Gastroesophageal sphincter (tissue), 4 donors: ENCODE results near the gene CNIH2. TPM values are rescaled to one million over a fixed set of nuclear protein-coding genes. Genes with fewer than 3 reads are reported as not detected.
A peak's percentile ranks its signal among the peaks of the same experiment; 100 is the strongest.

Source experiments
- ATAC-seq: fragments of 150-250 bp; one replicate; pipeline ENCODE4 v1.9.1; 2016; ENCODE audit warnings: mild to moderate bottlenecking, moderate library complexity
- H3K27ac ChIP-seq, 4 donors: fragments of 200-600 bp; sonication (generic) in 3 of 4; 1 replicate in 3 of 4; 2 replicates in 1 of 4; pipeline ENCODE4 v1.5.1; 2016 to 2019
- H3K27me3 ChIP-seq: fragments of 200-600 bp; sonication (generic); one replicate; pipeline ENCODE4 v1.5.1; 2019
- H3K36me3 ChIP-seq, 2 donors: fragments of 200-600 bp; sonication (generic); one replicate each; pipeline ENCODE4 v1.5.1; 2019; ENCODE audit warnings: control low read depth in 1 of 2
- H3K4me1 ChIP-seq, 3 donors: fragments of 200-600 bp; sonication (generic); 1 replicate in 2 of 3; 2 replicates in 1 of 3; pipeline ENCODE4 v1.5.1; 2016 to 2019; ENCODE audit warnings: control low read depth in 2 of 3
- H3K4me3 ChIP-seq, 2 donors: fragments of 200-600 bp; sonication (generic); one replicate each; pipeline ENCODE4 v1.5.1; 2019; ENCODE audit warnings: mild to moderate bottlenecking in 1 of 2, moderate library complexity in 1 of 2
- H3K9me3 ChIP-seq, 3 donors: fragments of 200-600 bp; sonication (generic); one replicate each; pipeline ENCODE4 v1.5.1; 2017 to 2019; ENCODE audit warnings: control low read depth in 2 of 3
- CTCF ChIP-seq, 4 experiments: fragments of 200-600 bp in 2 of 4; fragments of 450-650 bp in 2 of 4; sonication (generic) in 1 of 4; IDR thresholded peaks; one replicate each; pipeline ENCODE4 v1.5.1; 2017 to 2019; ENCODE audit warnings: antibody characterized with exemption in 4 of 4, mild to moderate bottlenecking in 2 of 4, moderate library complexity in 2 of 4
- EP300 ChIP-seq: sonication (generic); formaldehyde crosslinking; IDR thresholded peaks from one replicate; pipeline ENCODE4 v1.6.1; 2017; ENCODE audit warnings: antibody characterized with exemption, mild to moderate bottlenecking
- POLR2A ChIP-seq, 2 donors: fragments of 450-650 bp; IDR thresholded peaks; one replicate each; pipeline ENCODE4 v1.6.1; 2017; ENCODE audit warnings: antibody characterized with exemption in 2 of 2, mild to moderate bottlenecking in 2 of 2, moderate library complexity in 1 of 2
- POLR2AphosphoS5 ChIP-seq: sonication (generic); formaldehyde crosslinking; IDR thresholded peaks from one replicate; pipeline ENCODE4 v1.6.1; 2017; ENCODE audit warnings: antibody characterized with exemption
- WGBS, 2 donors: methylation state at CpG; one replicate each; pipeline ENCODE4 v1.1.5; 2018; ENCODE audit warnings: low coverage in 1 of 2; 5-methylcytosine and 5-hydroxymethylcytosine counted together
- total RNA-seq, 4 donors: library from RNA; depleted of rRNA; stranded (reverse); fragments of >200 nt; gene quantifications; one replicate each; pipeline ENCODE4 v1.1.0, GENCODE V29; 2016

Gene CNIH2
- total RNA-seq, 4 donors from 2014 or later, result 1.1 TPM; not detected in 3

DNA sequence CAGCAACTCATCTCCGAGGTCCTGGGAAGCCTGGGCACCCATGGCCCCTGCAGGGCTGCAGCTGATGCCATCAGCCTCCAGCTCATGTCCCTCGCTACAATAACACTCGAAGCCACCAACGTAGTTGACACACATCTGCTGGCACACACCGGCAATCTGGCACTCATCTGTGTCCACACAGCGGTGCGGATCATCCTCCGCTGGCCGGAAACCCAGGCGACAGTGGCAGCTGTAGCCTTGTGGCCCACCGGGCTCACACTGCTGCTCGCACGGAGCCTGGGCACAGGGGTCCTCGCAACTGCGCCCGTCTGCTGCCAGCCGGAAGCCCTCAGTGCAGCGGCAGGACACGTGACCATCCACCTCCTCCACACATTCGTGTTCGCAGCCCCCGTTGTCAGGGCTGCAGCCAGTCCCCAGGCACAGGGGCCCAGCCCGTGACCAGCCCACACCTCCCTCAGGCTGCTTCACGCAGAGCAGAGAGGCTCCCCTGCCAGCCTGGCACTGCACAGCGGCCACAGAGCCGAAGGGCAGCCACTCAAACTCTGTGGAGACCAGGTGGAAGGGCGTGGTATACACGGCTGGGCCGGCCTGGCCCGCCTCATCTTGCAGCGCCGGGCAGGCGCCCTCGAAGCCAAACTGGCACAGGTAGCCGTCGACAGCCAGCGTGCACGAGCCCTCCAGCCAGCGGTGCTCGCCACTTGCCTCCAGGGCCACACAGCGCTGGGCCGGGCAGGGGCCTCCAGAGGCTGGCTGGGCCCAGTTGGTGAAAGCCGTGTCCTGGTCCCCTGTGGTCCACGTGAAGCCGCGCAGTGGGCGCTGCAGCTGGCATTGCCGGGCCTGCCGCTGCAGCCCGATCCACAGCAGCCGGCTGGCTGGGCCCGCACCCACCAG is 38.2 kb downstream of the CNIH2 start:
- Histone ChIP-seq H3K27me3 (peaks cover 10% of the 10 kb centered on the region), H3K9me3 (no peaks in the 10 kb centered on the region), H3K27ac (peak overlapping the region; percentile 3 to 96 (median 92)), H3K4me1 (peaks cover 0 to 72% (median 33%) of the 10 kb centered on the region in 3 donors), H3K4me3 (peak overlapping the region; percentile 34 to 55), H3K36me3 (no peaks in the 10 kb centered on the region)
- TF ChIP-seq EP300 (no peak), POLR2A (IDR thresholded peaks at IDR 0.05) (no peak), CTCF (IDR thresholded peaks at IDR 0.05) (no peak), POLR2AphosphoS5 (no peak)
- WGBS, 2 donors, result 52% methylated on average over 7 of the region's 52 CpGs; no CpG with 5 or more reads in 1 of the 2 donors
- no peak for ATAC-seq

DNA sequence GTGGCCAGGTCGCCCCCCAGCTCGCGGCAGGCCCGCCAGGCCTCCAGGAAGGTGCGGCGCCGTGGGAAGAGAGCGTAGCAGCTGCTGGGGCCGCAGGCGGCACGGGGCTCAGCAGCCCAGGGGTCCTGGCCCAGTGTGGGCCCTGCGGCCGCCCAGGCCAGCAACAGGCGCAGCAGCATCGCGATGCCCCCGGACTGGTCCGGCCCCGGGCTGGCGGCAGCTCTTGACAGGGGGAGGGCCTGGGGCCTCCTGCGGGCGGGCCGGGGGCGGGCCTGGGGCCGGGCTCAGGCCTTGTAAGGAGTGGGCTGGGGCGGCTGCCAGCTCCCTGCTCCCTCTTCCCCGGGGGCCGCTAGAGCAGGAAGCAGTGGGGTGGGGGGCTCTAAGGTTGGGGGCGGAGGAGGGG is 38.9 kb downstream of the CNIH2 start, which contains the start of gene CD248:
Gene CD248 (minus strand): TSS at position 196 of the 403 bp plus-strand sequence. CDS start 17 bp downstream, at position 179.
- Histone ChIP-seq H3K27me3 (peaks cover 10% of the 10 kb centered on the region), H3K4me3 (peak within 1 kb of the TSS; percentile 34 to 55), H3K9me3 (no peaks in the 10 kb centered on the region), H3K36me3 (no peaks in the 10 kb centered on the region), H3K27ac (peak within 1 kb of the TSS; percentile 14 to 96 (median 92)), H3K4me1 (peaks cover 0 to 69% (median 29%) of the 10 kb centered on the region in 3 donors)
- peak; percentile 28 for ATAC-seq
- WGBS, 2 donors, result no CpG with 5 or more reads among the region's 29 CpGs
- TF ChIP-seq POLR2A (IDR thresholded peaks at IDR 0.05) (peak in 1 of 2 donors; percentile 31), POLR2AphosphoS5 (no peak), EP300 (no peak), CTCF (IDR thresholded peaks at IDR 0.05) (no peak)

GRCh38 chr11:66317322-66317722 is 39.3 kb downstream of the CNIH2 start:
- no peak for ATAC-seq
- Histone ChIP-seq H3K9me3 (no peaks in the 10 kb centered on the region), H3K4me3 (peak overlapping the region; percentile 34 to 55), H3K27me3 (peaks cover 10% of the 10 kb centered on the region), H3K27ac (peak overlapping the region; percentile 14 to 96 (median 92)), H3K36me3 (no peaks in the 10 kb centered on the region), H3K4me1 (peaks cover 0 to 71% (median 29%) of the 10 kb centered on the region in 3 donors)
- WGBS, 2 donors, result 5% methylated on average over 4 of the region's 14 CpGs; no CpG with 5 or more reads in 1 of the 2 donors
- TF ChIP-seq POLR2AphosphoS5, result no peak
- no peak for TF ChIP-seq POLR2A (IDR thresholded peaks at IDR 0.05)
- TF ChIP-seq CTCF (IDR thresholded peaks at IDR 0.05), result no peak
- TF ChIP-seq EP300, result no peak

DNA sequence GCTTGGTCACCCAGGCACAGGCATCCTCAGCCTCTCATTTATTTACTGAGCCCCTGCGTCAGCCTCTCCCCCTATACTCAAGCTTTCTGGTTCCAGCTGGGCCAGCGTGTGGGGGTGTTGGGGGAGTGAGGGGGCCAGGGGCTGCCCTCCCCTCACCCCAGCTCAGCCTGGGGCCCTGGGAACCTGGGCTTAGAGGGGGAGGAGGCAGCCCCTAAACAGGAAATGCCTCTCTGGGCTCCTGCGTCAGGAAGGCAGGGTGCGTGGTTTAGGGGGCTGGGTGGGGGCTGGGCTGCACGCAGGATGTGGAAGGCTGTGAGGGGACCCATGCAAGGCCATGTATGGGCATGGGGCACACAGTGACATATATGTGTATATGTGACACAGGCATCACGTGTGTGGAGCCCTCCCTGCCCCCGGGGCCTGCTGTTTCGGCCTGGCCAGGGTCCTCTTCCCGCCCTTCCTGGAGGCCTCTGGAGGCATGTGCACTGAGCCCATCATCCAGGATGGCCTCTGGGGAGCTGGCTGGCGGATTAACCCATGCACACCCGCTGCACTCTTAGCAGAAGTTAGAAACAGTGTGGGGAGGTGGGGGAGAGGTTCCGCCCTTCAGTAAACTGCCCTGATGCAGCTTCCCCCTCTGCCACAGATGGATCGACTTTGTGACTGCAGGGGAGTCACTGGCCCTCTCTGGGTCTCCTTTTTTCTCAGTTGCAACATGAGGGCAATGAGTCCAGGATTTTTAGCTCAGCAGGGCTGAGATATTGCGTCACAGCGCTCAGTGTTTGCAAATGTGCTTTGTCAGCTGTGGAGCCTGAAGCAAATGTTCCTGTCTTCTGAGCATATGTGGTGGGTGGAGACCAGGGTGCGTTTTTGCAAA is 40.0 kb downstream of the CNIH2 start:
- Histone ChIP-seq H3K4me1 (peaks cover 0 to 70% (median 28%) of the 10 kb centered on the region in 3 donors), H3K27ac (peak overlapping the region; percentile 8 to 96 (median 92)), H3K36me3 (no peaks in the 10 kb centered on the region), H3K27me3 (peaks cover 10% of the 10 kb centered on the region), H3K9me3 (no peaks in the 10 kb centered on the region), H3K4me3 (peak overlapping the region in 1 of 2 donors; percentile 55)
- WGBS, 2 donors, result 35 to 46% methylated on average over 3 to 11 of the region's 16 CpGs
- ATAC-seq, result peak; percentile 48
- TF ChIP-seq POLR2A (IDR thresholded peaks at IDR 0.05) (no peak), POLR2AphosphoS5 (peak; percentile 43), CTCF (IDR thresholded peaks at IDR 0.05) (no peak), EP300 (no peak)
